Ascending aorta (tissue), 2 donors: ENCODE data around the gene MTCL3.

Experiments used
- DNase-seq, 2 donors: peaks; one replicate each; pipeline ENCODE4 v3.0.0-alpha.2; 2019; ENCODE audit warnings: low spot score in 2 of 2
- H3K27ac ChIP-seq, 2 donors: fragments of 200-600 bp; sonication (generic); one replicate each; pipeline ENCODE4 v1.5.1; 2016 to 2017; ENCODE audit warnings: mild to moderate bottlenecking in 1 of 2
- H3K27me3 ChIP-seq: fragments of 200-600 bp; sonication (generic); one replicate; pipeline ENCODE4 v1.5.1; 2017
- H3K36me3 ChIP-seq, 2 donors: fragments of 200-600 bp; sonication (generic); one replicate each; pipeline ENCODE4 v1.5.1; 2016
- H3K4me1 ChIP-seq, 2 donors: fragments of 200-600 bp; sonication (generic); one replicate each; pipeline ENCODE4 v1.5.1; 2016 to 2017; ENCODE audit warnings: mild to moderate bottlenecking in 1 of 2
- H3K4me3 ChIP-seq, 2 donors: fragments of 200-600 bp; sonication (generic); one replicate each; pipeline ENCODE4 v1.5.1; 2016 to 2017; ENCODE audit warnings: mild to moderate bottlenecking in 1 of 2
- H3K9me3 ChIP-seq, 2 donors: fragments of 200-600 bp; sonication (generic); one replicate each; pipeline ENCODE4 v1.5.1; 2016
- CTCF ChIP-seq, 3 experiments: fragments of 200-600 bp in 2 of 3; fragments of 450-650 bp in 1 of 3; sonication (generic) in 2 of 3; IDR thresholded peaks; one replicate each; pipeline ENCODE4 v1.5.1; 2016 to 2019; ENCODE audit warnings: antibody characterized with exemption in 3 of 3, mild to moderate bottlenecking in 1 of 3, moderate library complexity in 1 of 3
- intact Hi-C: fragments of 100-400 bp; cut with DNase I; formaldehyde crosslinking; loops from one replicate; pipeline ENCODE4 v1.15.1; 2023

Gene MTCL3

GRCh38 chr6:127539272-127539671 lies 20.1 kb upstream of the MTCL3 start:
- intact Hi-C loops: loop anchor here (2.0 kb wide), 2 partner anchors 74 to 236 kb away; no protein-coding TSS in a partner anchor
- no peak overlapping the region for H3K27ac ChIP-seq
- peak in 2 of 3 experiments; percentile 33 to 60 for TF ChIP-seq CTCF (IDR thresholded peaks at IDR 0.05)
- no peak for DNase-seq
- no peaks in the 10 kb centered on the region for H3K36me3 ChIP-seq
- no peaks in the 10 kb centered on the region for H3K27me3 ChIP-seq
- no peak overlapping the region for H3K4me3 ChIP-seq
- no peaks in the 10 kb centered on the region for H3K9me3 ChIP-seq
- H3K4me1 ChIP-seq: no peaks in the 10 kb centered on the region

- TF ChIP-seq CTCF (IDR thresholded peaks at IDR 0.05): no peak
- no peaks in the 10 kb centered on the region for H3K4me1 ChIP-seq
- H3K27ac ChIP-seq: no peak overlapping the region
- intact Hi-C loops: loop anchor here (2.0 kb wide), 2 partner anchors 74 to 236 kb away; no protein-coding TSS in a partner anchor
- H3K27me3 ChIP-seq: no peaks in the 10 kb centered on the region
- H3K9me3 ChIP-seq: no peaks in the 10 kb centered on the region
- H3K4me3 ChIP-seq: no peak overlapping the region
- no peaks in the 10 kb centered on the region for H3K36me3 ChIP-seq
- DNase-seq: no peak
Measured at GRCh38 chr6:127538750-127539264, 19.7 kb upstream of the MTCL3 start.

GRCh38 chr6:127533736-127534135 lies 14.6 kb upstream of the MTCL3 start:
- Histone ChIP-seq H3K9me3 (no peaks in the 10 kb centered on the region), H3K27ac (no peak overlapping the region), H3K27me3 (no peaks in the 10 kb centered on the region), H3K4me1 (no peaks in the 10 kb centered on the region), H3K4me3 (no peak overlapping the region), H3K36me3 (no peaks in the 10 kb centered on the region)
- TF ChIP-seq CTCF (IDR thresholded peaks at IDR 0.05): no peak
- DNase-seq: no peak
- intact Hi-C loops: no loop called here

GRCh38 chr6:127533011-127533410 lies 13.9 kb upstream of the MTCL3 start:
- intact Hi-C loops: no loop called here
- Histone ChIP-seq H3K27me3 (no peaks in the 10 kb centered on the region), H3K4me3 (no peak overlapping the region), H3K27ac (no peak overlapping the region), H3K9me3 (no peaks in the 10 kb centered on the region), H3K4me1 (no peaks in the 10 kb centered on the region), H3K36me3 (no peaks in the 10 kb centered on the region)
- no peak for TF ChIP-seq CTCF (IDR thresholded peaks at IDR 0.05)
- no peak for DNase-seq

GRCh38 chr6:127522714-127523113 lies 3.6 kb upstream of the MTCL3 start:
- DNase-seq: no peak
- Histone ChIP-seq H3K27ac (no peak overlapping the region), H3K4me1 (no peaks in the 10 kb centered on the region), H3K4me3 (no peak overlapping the region), H3K36me3 (no peaks in the 10 kb centered on the region), H3K9me3 (no peaks in the 10 kb centered on the region), H3K27me3 (peaks cover 12% of the 10 kb centered on the region)
- intact Hi-C loops: no loop called here
- no peak for TF ChIP-seq CTCF (IDR thresholded peaks at IDR 0.05)

GRCh38 chr6:127520066-127520465 lies 931 bp upstream of the MTCL3 start:
- no peak overlapping the region for H3K27ac ChIP-seq
- no peaks in the 10 kb centered on the region for H3K9me3 ChIP-seq
- intact Hi-C loops: no loop called here
- H3K4me3 ChIP-seq: no peak overlapping the region
- H3K4me1 ChIP-seq: peaks cover 7 to 12% of the 10 kb centered on the region in 2 donors
- no peaks in the 10 kb centered on the region for H3K36me3 ChIP-seq
- peaks cover 12% of the 10 kb centered on the region for H3K27me3 ChIP-seq
- DNase-seq: no peak
- TF ChIP-seq CTCF (IDR thresholded peaks at IDR 0.05): no peak
